HG03469 (cell line): ENCODE measurements around the gene PLPP4.

Source experiments
- ATAC-seq: cut with Tn5 transposase; IDR thresholded peaks from one replicate; pipeline ENCODE4 v1.9.1; 2021; ENCODE audit warnings: mild to moderate bottlenecking, moderate library complexity, moderate number of reproducible peaks; ENCODE audit not compliant: unreplicated experiment

PLPP4 gene

DNA sequence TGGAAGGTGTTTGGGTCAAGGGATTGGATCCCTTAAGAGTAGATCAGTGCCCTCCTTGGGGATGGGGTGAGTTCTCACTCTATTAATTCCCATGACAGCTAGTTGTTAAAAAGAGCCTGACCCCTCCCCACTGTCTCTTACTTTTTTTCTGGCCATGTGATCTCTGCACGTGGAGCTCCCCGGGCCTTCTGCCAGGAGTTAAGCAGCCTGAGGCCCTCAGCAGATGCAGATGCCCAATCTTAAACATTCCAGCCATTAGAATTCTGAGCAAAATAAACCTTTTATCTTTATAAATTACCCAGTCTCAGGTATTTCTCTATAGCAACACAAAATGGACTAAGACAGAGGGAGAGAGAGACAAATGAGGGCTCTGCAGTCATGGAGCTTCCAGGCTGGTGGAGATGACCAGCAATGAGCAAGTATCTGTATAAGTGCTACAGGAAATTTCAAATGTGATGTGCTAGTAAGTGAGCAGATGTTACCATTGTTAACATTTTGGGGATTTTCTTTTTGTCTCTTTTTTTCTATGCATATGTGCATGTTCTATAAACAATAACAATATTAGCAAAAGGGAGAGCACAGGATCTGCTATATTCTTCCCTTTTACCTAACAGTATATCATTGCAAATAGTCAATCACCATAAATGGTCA, 26.7 kb downstream of the PLPP4 start:
- no peak for ATAC-seq

DNA sequence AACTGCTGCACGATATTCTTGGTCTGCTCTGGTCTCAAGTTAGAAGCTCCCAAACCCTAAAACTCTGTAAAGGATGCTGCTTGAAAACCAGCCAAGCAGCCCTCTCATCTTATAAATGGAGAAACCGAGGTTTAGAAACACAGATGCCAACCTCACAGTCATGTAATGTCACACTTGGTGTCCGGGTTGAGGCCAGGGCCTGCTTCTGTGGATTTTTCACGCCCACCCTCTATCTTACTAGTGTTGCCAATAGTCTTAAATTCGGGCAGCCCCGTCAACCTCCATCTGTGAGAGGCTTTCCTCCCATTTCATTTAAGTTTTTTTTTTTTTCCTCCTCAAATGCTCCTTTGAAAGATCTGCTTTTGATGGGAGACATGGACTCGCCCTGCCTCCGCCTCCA, 28.9 kb downstream of the PLPP4 start:
- ATAC-seq = no peak

- ATAC-seq = no peak
These were observed 29.7 kb downstream of the PLPP4 start for GRCh38 chr10:120486671-120487205.

GRCh38 chr10:120490288-120490687, 33.3 kb downstream of the PLPP4 start:
- ATAC-seq = no peak

- no peak for ATAC-seq
These were observed 35.3 kb downstream of the PLPP4 start for GRCh38 chr10:120492346-120492745.

DNA sequence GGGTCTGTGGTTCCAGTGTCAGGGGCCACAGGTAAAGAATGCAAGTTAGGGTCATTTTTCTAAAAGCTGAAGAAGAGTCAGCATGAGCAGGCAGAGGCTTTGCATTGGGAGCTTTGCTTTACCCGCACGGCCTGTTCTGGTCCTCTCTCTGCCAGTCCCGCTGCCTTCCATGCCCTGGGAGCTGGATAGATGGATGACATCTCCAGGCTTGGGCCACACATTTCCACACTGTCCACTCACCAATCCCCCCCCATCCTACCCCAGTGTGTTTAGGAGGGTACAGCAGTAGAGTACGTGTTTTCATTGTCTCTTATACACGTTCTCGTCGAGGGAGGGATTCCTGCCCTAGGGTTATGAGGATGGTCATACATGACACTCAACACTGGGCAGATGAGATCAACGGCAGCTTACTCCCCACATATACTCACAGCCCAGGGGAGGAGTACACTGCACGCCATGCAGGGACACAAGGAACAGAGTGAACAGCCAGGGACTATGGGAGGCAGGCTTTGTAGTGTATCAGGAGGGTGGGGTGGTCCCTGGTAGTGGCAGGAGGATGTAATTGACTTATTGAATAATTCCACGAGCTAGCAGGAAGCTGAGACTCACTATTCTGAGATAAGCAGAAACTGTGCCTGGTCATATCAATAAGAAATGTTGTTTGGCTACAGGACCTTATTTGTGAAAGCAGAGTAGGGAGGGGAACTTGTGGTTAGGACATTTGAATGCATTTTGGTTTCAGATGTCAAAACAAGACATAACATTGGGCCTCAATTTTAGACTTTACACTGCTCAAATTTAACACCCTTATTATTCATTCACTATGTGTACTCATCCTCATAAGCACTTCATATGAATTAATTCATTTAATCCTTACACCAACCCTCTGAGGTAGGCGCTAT, 36.6 kb downstream of the PLPP4 start:
- peak; percentile 87 for ATAC-seq

DNA sequence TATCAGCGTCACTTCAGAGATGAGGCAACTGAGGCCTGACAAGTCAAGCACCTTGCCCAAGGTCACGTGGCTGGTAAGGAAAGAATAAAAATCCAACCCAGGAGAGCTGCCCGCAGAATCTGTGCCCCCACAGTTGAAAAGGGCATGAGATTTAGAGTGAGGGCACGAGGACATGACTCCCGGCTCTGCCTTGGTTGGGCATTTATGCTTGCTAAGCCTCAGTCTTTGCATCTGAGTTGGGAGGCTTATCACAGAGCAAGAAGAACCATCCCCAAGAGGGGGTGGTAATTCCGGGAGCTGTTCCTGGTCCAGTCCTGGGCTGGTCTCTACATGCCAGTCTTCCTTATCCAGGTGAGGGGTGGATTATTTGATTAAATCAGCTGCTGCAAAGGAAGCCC, 37.3 kb downstream of the PLPP4 start:
- ATAC-seq = no peak

GRCh38 chr10:120495226-120496009, 38.4 kb downstream of the PLPP4 start:
- ATAC-seq = no peak

- ATAC-seq = no peak
These were observed 42.9 kb downstream of the PLPP4 start for GRCh38 chr10:120499883-120500282.

DNA sequence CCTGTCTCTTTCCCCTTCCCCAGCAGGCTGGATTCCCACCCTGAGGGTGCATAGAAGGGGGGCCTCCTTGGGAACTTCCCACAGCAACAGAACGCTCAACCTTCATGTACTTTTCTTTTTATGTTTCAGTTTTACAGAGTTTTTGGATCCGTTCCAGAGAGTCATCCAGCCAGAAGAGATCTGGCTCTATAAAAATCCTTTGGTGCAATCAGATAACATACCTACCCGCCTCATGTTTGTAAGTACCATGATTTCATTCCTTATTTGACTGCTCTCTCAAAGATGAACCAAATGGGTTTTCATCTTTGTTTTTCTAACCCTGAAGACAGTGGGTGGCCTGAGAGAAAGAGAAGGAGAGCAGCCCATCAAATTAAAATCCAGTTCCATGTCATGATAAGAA, 46.7 kb downstream of the PLPP4 start:
- no peak for ATAC-seq

DNA sequence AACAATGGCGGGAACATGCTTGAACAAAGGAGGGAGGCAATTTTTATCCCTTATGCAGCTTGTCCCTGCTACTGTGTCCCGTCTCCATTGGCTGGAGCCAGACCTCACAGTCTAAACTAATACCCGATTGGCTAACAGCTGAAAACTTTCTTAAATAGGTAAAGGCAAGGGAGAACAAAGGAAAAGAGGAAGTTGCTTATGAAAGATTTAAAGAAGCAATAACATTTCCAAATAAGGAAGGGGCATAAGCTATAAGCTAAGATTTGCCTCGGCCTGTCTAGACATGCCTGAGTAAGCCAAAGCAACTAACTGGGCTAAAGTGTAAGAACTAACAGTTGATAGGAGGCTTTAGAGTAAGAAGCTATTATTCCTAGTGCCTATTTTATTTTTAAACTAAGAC, 47.2 kb downstream of the PLPP4 start:
- ATAC-seq = peak; percentile 38

- ATAC-seq = no peak
These were observed 48.0 kb downstream of the PLPP4 start for GRCh38 chr10:120505056-120505455.

DNA sequence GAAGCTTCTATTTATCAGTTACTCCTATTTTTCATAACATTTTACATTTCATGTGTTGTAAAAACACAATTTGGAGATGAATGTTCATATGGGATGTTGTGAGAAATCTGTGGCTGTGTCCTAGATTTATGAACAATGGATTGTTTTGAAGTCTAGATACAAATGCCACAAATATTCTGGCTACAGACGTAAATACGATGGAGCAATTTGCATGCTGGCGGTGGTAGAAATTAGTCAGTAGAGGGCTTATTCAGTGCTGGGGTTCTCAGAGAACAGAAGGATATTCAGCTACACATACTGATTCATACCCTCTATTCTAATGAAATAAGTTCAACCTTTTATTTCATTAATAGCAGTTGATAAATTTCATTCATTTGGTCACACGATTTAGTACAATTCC, 48.8 kb downstream of the PLPP4 start:
- ATAC-seq = no peak

- ATAC-seq = no peak
These were observed 49.6 kb downstream of the PLPP4 start for GRCh38 chr10:120506674-120507073.

GRCh38 chr10:120507175-120507574, 50.1 kb downstream of the PLPP4 start:
- no peak for ATAC-seq

DNA sequence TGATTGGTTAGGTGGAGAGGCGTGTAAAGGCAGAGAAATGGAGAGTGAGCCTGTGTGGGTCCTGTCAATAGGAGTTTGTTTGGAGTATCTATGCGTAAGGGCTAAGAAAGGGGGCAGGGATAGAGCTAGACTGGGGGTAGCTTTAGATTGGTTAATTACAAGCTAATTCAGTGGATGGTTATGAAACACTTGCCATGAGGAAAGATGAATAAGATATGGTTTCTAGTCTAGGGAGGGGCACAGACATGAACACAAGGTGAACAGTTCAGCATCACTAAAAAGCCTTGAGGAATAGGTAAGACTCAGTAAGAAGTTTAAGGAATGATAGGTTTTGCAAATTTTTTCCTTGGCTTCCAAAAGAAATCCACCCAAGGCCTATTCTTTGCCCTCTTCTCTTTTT, 50.6 kb downstream of the PLPP4 start:
- no peak for ATAC-seq

DNA sequence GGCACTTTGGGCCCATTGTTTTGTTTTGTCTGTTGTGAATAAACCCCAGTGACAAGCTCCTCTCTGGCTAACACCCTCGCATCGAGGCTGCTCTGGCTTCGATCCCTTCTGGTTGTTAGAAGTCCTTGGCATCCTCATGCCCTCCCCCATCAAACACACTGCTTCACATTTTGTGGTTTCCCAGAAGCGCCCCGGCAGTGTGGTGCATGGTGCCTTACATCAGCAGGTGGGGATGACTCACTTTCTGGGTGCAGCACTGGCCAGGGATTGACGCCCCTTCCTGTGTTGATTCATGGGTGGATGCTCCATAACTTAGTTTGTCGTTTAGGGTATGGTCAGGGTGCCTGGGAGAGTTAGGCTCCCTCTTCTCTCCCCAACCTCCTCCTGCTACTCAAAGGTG, 51.4 kb downstream of the PLPP4 start:
- ATAC-seq = no peak

DNA sequence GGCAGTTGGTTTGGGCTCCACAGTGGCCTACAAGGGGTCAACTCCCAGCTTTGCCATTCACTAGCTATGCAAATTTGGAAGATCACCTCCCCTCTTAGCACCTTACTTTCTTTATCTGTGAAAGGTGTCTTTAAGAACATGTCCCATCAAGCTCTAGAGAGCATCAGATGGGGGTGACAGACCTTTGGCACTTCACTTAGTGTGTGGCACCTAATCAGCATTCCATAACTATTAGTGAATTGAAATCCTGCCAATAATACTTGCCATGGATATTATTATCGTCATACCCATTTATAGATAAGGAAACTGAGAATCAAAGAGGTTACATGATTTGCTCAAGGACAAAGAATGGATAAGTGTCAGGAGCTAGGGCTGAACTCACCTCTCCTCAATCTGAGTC, 51.9 kb downstream of the PLPP4 start:
- ATAC-seq = no peak

GRCh38 chr10:120511165-120511564, 54.1 kb downstream of the PLPP4 start:
- no peak for ATAC-seq

DNA sequence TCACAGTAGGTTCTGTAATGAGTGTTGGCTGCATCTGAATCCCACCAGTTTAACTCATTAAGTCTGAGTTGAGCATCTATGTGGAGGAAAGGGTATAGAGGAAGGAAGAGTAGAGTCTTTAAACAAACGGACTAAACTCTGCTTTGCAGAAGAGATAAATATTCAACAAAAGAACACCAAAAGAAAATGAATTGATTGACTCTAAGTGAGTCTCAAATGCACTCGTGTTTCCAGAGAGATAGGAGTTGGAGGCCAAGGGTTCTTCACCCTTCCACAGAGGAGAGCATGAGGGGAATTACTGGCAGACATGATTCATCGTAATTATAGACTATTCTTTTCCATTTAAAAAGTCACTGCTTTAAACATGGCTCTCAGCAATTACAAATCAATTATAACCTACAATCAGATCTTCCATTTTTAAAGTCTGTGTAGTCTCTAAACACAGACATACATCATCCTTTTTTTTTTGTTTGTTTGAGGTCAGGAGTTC, 56.3 kb downstream of the PLPP4 start:
- no peak for ATAC-seq

GRCh38 chr10:120514035-120514620, 57.1 kb downstream of the PLPP4 start:
- ATAC-seq = no peak
